GM18951 (cell line): ENCODE data around the gene THSD4.
"Not testable (repeated sequence)": the region's sequence is repeated elsewhere in the genome, so short reads cannot be mapped to it uniquely, and the experiment has no call there.

ENCODE experiments used
- POLR2A ChIP-seq: IDR thresholded peaks from 4 replicates; pipeline ENCODE4 v1.6.1; 2011; ENCODE audit warnings: mild to moderate bottlenecking; ENCODE audit not compliant: insufficient read length, insufficient read depth; ENCODE audit errors: extremely low read depth
- in situ Hi-C: fragments of 300-500 bp; cut with MboI; formaldehyde crosslinking; loops from one replicate; pipeline ENCODE4 v1.12.0; 2022; ENCODE audit warnings: low sequenced_read_pairs, mixed read lengths, inconsistent platforms; ENCODE audit not compliant: unreplicated experiment

Gene THSD4

GRCh38 chr15:71658036-71658435 lies 542.8 kb downstream of the THSD4 start:
- in situ Hi-C loops, result no loop called here
- no peak for TF ChIP-seq POLR2A

- no peak for TF ChIP-seq POLR2A
- in situ Hi-C loops, result no loop called here
These were observed 543.8 kb downstream of the THSD4 start for GRCh38 chr15:71658827-71659729.

- in situ Hi-C loops, result no loop called here
- TF ChIP-seq POLR2A, result no peak
These were observed 544.4 kb downstream of the THSD4 start for GRCh38 chr15:71659730-71660067.

GRCh38 chr15:71660501-71660900 lies 545.2 kb downstream of the THSD4 start:
- in situ Hi-C loops, result no loop called here
- TF ChIP-seq POLR2A, result no peak

GRCh38 chr15:71662306-71662705 lies 547.0 kb downstream of the THSD4 start:
- no peak for TF ChIP-seq POLR2A
- in situ Hi-C loops, result no loop called here

- in situ Hi-C loops, result no loop called here
- no peak for TF ChIP-seq POLR2A
These were observed 549.4 kb downstream of the THSD4 start for GRCh38 chr15:71664622-71665021.

GRCh38 chr15:71666763-71667620 lies 551.7 kb downstream of the THSD4 start:
- no peak for TF ChIP-seq POLR2A
- in situ Hi-C loops, result no loop called here

GRCh38 chr15:71669688-71670087 lies 554.4 kb downstream of the THSD4 start:
- in situ Hi-C loops, result no loop called here
- TF ChIP-seq POLR2A, result no peak

- in situ Hi-C loops, result not testable (repeated sequence)
These were observed 555.0 kb downstream of the THSD4 start for GRCh38 chr15:71670222-71670621.

- TF ChIP-seq POLR2A, result no peak
These were observed 559.1 kb downstream of the THSD4 start for GRCh38 chr15:71674354-71674753.

GRCh38 chr15:71677352-71677751 lies 562.1 kb downstream of the THSD4 start:
- TF ChIP-seq POLR2A, result no peak
- in situ Hi-C loops, result no loop called here

More at GRCh38 chr15:71674354-71674753, 559.1 kb downstream of the THSD4 start:
- in situ Hi-C loops, result no loop called here

GRCh38 chr15:71677766-71678165 lies 562.5 kb downstream of the THSD4 start:
- in situ Hi-C loops, result no loop called here
- TF ChIP-seq POLR2A, result no peak

GRCh38 chr15:71678191-71678590 lies 562.9 kb downstream of the THSD4 start:
- in situ Hi-C loops, result no loop called here
- TF ChIP-seq POLR2A, result no peak

GRCh38 chr15:71678605-71679004 lies 563.3 kb downstream of the THSD4 start:
- in situ Hi-C loops, result no loop called here

More at GRCh38 chr15:71678605-71679004, 563.3 kb downstream of the THSD4 start:
- TF ChIP-seq POLR2A, result no peak
